Measurements from ENCODE around the gene GSC2.

Gene GSC2

DNA sequence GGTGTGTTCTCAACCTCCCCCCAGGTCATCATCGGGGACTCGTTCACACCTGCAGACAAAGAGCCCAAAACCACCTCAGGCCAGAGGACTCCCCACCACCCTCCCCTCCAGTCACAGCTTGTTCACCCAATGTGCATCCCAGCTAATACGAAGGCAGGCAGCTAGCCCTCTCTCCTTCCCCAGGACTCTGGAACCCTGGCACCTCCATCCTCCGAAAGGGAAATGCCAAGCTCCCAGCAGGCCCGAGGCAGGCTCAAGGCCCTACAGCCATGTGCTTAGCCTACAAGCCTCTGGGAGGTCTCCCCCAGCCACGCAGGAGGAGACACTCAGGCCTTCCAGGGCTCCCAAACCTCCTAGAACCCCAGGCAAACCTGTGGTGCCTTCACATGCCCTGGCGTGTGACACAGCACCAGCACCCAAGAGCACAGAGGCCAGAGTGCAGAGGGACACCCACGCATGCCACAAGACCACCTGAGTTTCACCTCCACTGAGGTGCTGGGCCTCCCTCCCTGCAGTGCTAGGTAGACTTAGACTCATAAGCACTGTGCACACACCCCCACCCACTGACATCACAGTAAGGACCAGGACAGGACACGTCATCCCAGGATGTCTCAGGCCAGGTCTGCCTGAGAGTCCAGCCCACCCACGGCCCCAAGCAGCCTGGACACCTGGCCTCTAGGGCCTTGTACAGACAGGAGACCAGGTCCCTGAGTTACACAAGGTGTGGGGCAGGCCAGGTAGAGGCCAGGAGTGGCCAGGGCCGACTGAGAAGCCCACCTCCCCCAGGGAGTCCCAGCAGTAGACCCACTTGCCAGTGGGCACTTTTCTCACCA lies 12.5 kb downstream of the GSC2 start:
- no peak overlapping the region for H3K4me2 ChIP-seq (ENCODE audit: low read depth, low read length, poor library complexity, severe bottlenecking)
- no peak for TF ChIP-seq EZH2phosphoT487 (IDR thresholded peaks at IDR 0.05; ENCODE audit: borderline replicate concordance)
- TF ChIP-seq, protein P1, sequence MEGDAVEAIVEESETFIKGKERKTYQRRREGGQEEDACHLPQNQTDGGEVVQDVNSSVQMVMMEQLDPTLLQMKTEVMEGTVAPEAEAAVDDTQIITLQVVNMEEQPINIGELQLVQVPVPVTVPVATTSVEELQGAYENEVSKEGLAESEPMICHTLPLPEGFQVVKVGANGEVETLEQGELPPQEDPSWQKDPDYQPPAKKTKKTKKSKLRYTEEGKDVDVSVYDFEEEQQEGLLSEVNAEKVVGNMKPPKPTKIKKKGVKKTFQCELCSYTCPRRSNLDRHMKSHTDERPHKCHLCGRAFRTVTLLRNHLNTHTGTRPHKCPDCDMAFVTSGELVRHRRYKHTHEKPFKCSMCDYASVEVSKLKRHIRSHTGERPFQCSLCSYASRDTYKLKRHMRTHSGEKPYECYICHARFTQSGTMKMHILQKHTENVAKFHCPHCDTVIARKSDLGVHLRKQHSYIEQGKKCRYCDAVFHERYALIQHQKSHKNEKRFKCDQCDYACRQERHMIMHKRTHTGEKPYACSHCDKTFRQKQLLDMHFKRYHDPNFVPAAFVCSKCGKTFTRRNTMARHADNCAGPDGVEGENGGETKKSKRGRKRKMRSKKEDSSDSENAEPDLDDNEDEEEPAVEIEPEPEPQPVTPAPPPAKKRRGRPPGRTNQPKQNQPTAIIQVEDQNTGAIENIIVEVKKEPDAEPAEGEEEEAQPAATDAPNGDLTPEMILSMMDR (conservative IDR thresholded peaks at IDR 0.05; ENCODE audit: low read length), result no peak
- H3K4me1 ChIP-seq (ENCODE audit: insufficient read depth, low read length, poor library complexity, severe bottlenecking), result no peaks in the 10 kb centered on the region
- no peak overlapping the region for H3K4me3 ChIP-seq (ENCODE audit: low read length, poor library complexity, severe bottlenecking)
- no peaks in the 10 kb centered on the region for H3K79me2 ChIP-seq (ENCODE audit: insufficient read depth, low read length)
- H3K9ac ChIP-seq (ENCODE audit: low read depth, low read length, poor library complexity, severe bottlenecking), result no peak overlapping the region
- no peaks in the 10 kb centered on the region for H3K27me3 ChIP-seq (ENCODE audit: insufficient read depth, low read length, poor library complexity, severe bottlenecking)
- H3K9me2 ChIP-seq (replicated peaks; ENCODE audit: low read depth, low read length), result no peaks in the 10 kb centered on the region
- peaks cover 25% of the 10 kb centered on the region; the same call in 1 of the 2 replicates for H3K36me3 ChIP-seq (ENCODE audit: insufficient read depth, low read length)
- no peaks in the 10 kb centered on the region for H3F3A ChIP-seq (ENCODE audit: low read depth)
- no peaks in the 10 kb centered on the region for H3K9me3 ChIP-seq (ENCODE audit: insufficient read depth, low read depth, low read length)
- H4K20me1 ChIP-seq (ENCODE audit: insufficient read depth, low read length, poor library complexity, severe bottlenecking), result no peaks in the 10 kb centered on the region
- no peak overlapping the region for H2AFZ ChIP-seq (ENCODE audit: low read length)

DNA sequence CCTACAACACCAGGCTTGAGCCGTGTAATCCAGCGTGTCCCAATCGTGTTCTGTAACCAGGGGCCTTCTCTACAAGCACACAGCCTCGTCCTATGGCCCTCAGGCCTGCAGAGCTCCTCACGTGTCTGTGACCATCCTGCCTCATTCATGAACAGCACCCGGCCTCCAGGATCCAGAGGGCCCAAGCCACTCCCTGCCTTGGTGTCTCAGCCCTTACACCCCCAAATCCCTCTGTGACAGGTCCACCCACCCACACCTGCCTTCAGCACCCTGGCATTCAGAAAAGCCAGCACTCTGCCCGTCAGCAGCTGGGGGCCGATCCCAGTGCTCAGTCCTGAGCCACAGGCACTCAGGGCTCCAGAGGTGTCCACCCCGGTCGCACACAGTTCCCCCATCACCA lies 13.2 kb downstream of the GSC2 start:
- Histone ChIP-seq H3K9ac (ENCODE audit: low read depth, low read length, poor library complexity, severe bottlenecking) (no peak overlapping the region), H3K79me2 (ENCODE audit: insufficient read depth, low read length) (no peaks in the 10 kb centered on the region), H3K27me3 (ENCODE audit: insufficient read depth, low read length, poor library complexity, severe bottlenecking) (no peaks in the 10 kb centered on the region), H3K4me1 (ENCODE audit: insufficient read depth, low read length, poor library complexity, severe bottlenecking) (no peaks in the 10 kb centered on the region), H2AFZ (ENCODE audit: low read length) (no peak overlapping the region), H3K4me3 (ENCODE audit: low read length, poor library complexity, severe bottlenecking) (no peak overlapping the region), H3K9me2 (replicated peaks; ENCODE audit: low read depth, low read length) (no peaks in the 10 kb centered on the region), H4K20me1 (ENCODE audit: insufficient read depth, low read length, poor library complexity, severe bottlenecking) (no peaks in the 10 kb centered on the region), H3K4me2 (ENCODE audit: low read depth, low read length, poor library complexity, severe bottlenecking) (no peak overlapping the region), H3K9me3 (ENCODE audit: insufficient read depth, low read depth, low read length) (no peaks in the 10 kb centered on the region), H3F3A (ENCODE audit: low read depth) (no peaks in the 10 kb centered on the region), H3K36me3 (ENCODE audit: insufficient read depth, low read length) (peaks cover 25% of the 10 kb centered on the region; the same call in 1 of the 2 replicates)
- no peak for TF ChIP-seq EZH2phosphoT487 (IDR thresholded peaks at IDR 0.05; ENCODE audit: borderline replicate concordance)
- TF ChIP-seq, protein P1 (conservative IDR thresholded peaks at IDR 0.05; ENCODE audit: low read length), result no peak

DNA sequence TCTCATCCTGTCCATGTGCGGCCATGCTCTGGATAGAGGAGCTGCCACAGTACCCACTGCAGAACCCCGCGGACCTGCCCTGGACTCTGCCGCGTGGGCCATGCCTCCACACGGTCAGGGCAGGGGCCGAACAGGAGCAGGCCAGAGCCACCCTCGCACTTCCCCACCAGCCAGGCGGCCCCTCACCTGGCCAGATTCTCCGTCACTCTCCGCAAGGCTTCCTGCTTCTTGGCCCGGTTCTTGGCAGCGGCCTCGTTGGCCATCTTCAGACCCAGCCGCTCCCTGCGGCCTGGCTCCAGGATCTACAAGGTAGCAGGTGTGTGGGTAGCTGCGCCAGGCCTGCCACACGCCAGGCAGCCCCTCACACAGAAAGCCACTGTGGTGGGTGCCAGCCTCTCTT lies 15.2 kb downstream of the GSC2 start:
- H3K9me2 ChIP-seq (replicated peaks; ENCODE audit: low read depth, low read length), result no peaks in the 10 kb centered on the region
- H3K9me3 ChIP-seq (ENCODE audit: insufficient read depth, low read depth, low read length), result no peaks in the 10 kb centered on the region
- H4K20me1 ChIP-seq (ENCODE audit: insufficient read depth, low read length, poor library complexity, severe bottlenecking), result no peaks in the 10 kb centered on the region
- no peaks in the 10 kb centered on the region for H3K27me3 ChIP-seq (ENCODE audit: insufficient read depth, low read length, poor library complexity, severe bottlenecking)
- no peak overlapping the region for H3K9ac ChIP-seq (ENCODE audit: low read depth, low read length, poor library complexity, severe bottlenecking)
- no peak overlapping the region for H2AFZ ChIP-seq (ENCODE audit: low read length)
- H3F3A ChIP-seq (ENCODE audit: low read depth), result no peaks in the 10 kb centered on the region
- no peaks in the 10 kb centered on the region for H3K4me1 ChIP-seq (ENCODE audit: insufficient read depth, low read length, poor library complexity, severe bottlenecking)
- H3K4me3 ChIP-seq (ENCODE audit: low read length, poor library complexity, severe bottlenecking), result no peak overlapping the region
- no peaks in the 10 kb centered on the region for H3K79me2 ChIP-seq (ENCODE audit: insufficient read depth, low read length)
- TF ChIP-seq, protein P1 (conservative IDR thresholded peaks at IDR 0.05; ENCODE audit: low read length), result no peak
- no peak for TF ChIP-seq EZH2phosphoT487 (IDR thresholded peaks at IDR 0.05; ENCODE audit: borderline replicate concordance)
- peaks cover 16% of the 10 kb centered on the region; the same call in 1 of the 2 replicates for H3K36me3 ChIP-seq (ENCODE audit: insufficient read depth, low read length)
- no peak overlapping the region for H3K4me2 ChIP-seq (ENCODE audit: low read depth, low read length, poor library complexity, severe bottlenecking)
